DMS153 (cell line): Measurements from ENCODE around the gene TFB1M.
A peak's percentile ranks its signal among the peaks of the same experiment; 100 is the strongest.
"Not testable (repeated sequence)": the region's sequence is repeated elsewhere in the genome, so short reads cannot be mapped to it uniquely, and the experiment has no call there.

Experiments
- DNase-seq: peaks from one replicate; lab custom pipeline; 2025; lab: John Stamatoyannopoulos, UW

Gene TFB1M

DNA sequence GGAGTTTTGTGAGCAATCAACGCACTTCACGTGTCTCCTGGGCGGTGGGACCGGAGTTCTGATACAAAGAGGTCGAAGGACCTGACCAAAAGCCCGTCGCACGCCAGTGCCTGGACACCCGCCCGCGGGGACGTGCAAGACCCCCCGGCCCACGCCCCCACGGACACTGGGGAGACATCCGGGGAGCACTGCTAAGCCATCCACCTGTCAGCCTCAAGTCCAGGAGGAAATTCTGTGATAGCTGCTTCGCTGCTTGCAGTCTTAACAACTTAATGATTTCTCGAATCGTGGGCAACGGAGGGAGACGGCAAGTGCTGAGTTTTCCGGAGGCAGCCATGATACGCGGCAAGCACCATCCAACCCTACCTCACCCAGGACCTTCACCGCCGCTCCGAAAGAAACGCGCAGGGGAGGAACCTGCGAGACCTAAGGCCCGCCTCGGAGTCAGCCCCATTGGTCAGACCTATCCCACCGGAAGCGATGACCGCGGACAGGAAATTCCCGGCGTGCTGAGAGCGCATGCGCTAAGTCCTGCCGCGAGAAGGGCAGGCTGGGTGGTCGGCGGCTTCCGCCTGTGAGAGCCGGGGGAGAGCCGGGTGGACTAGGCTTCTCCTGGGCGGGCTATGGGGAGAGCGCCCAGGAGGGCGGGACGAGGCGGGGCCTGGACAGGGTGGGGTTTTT lies at the start of gene TFB1M:
TFB1M (minus strand) TSS at position 393 of the 681 bp plus-strand sequence; CDS start at position 337, 56 bp downstream.
- DNase-seq: peak; percentile 93

DNA sequence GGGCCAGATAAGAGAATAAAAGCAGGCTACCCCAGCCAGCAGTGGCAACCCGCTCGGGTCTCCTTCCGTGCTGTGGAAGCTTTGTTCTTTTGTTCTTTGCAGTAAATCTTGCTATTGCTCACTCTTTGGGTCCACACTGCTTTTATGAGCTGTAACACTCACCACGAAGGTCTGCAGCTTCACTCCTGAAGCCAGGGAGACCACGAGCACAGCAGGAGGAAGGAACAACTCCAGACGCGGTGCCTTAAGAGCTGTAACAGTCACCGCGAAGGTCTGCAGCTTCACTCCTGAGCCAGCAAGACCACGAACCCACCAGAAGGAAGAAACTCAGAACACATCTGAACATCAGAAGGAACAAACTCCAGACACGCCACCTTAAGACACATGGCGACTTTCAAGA lies 49.7 kb upstream of the TFB1M start:
- DNase-seq: not testable (repeated sequence)

DNA sequence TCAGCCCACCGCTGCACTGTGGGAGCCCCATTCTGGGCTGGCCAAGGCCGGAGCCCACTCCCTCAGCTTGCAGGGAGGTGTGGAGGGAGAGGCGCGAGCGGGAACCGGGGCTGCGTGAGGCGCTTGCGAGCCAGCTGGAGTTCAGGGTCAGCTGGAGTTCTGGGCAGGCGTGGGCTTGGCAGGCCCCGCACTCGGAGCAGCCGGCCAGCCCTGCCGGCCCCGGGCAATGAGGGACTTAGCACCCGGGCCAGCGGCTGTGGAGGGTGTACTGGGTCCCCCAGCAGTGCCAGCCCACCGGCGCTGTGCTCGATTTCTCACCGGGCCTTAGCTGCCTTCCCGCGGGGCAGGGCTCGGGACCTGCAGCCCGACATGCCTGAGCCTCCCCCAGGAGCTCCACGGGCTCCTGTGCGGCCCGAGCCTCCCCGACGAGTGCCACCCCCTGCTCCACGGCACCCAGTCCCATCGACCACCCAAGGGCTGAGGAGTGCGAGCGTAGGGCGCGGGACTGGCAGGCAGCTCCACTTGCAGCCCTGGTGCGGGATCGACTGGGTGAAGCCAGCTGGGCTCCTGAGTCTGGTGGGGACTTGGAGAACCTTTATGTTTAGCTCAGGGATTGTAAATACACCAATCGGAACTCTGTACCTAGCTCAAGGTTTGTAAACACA lies 48.8 kb upstream of the TFB1M start:
- DNase-seq: not testable (repeated sequence)

DNA sequence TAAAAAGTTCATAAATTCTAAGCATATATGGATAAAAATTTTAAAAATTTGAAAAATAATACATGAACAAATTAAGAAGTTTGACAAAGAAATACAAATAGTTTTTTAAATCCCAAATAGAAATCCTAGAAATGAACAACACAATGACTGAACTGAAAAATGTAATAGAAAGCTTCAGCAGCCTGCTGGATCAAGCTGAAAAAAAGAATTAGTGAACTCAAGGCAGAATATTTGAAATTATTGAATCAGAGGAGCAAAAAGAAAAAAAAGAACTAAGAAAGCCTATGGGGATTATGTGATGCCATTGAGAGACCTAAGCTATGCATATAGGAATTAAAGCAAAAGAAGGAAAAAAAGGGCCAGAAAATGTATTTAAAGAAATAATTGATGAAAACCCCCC lies 39.9 kb upstream of the TFB1M start:
- no peak for DNase-seq

DNA sequence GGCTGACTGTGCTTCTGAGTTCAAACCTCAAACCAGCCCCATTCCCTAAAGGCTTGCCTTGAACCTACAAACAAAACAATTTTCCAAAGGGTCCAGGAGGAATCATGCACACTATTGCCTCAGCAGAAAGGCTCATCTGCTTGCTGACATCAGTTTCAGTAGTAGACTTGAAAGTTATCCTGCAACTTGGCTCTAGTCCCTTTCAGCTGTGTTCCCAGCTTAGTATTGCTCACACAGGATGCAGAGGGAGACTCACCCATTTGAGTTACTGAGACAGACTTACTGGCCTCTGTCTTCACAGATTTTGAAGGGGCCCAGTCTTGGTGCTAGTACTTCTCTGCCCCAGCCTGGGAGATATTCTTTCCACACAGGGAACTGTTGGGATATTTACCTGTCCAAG lies 38.5 kb upstream of the TFB1M start:
- DNase-seq: no peak

DNA sequence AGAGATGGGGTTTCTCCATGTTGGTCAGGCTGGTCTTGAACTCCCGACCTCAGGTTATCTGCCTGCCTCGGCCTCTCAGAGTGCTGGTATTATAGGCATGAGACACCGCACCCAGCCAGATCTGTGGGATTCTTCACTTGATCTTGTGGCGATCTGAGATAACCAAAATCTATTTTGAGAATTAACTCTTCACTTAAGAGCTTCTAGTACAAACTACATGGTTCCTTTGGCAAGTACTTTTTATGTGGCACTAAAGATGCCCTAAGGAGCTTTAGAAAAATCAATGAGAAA lies 37.8 kb upstream of the TFB1M start:
- no peak for DNase-seq

DNA sequence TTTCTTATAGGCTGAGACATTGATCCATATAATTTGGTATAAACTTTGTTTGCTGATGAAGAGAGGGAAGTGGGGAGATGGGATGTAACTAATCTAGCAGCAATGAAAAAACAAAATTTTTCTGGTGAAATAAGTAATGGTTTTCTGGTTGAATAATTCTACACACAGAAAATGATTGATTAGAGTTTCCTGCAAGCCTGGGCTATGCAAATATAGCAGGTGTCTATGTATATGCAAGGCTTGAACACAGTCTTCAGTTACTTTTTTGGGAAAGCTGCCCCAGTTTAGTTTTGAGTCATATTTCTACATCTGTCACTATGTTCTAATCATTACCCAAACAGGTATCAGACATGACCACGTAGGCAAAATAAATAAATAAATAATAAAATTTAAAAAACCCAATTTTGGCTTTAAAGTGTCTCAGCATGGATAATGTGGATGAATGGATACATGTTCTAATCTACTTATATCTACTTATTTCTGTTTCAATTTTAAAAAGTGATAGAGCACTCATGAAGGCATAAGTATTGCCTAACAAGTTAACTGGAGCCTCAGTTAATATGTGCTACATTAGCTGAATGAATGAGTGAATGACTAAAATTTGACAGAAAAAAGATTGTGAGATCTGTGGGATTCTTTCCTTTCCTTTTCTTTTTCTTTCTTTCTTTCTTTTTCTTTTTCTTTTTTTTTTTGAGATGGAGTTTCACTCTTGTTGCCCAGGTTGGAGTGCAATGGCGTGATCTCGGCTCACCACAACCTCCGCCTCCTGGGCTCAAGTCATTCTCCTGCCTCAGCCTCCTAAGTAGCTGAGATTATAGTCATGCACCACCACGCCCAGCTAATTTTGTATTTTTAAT lies 37.2 kb upstream of the TFB1M start:
- DNase-seq: no peak

DNA sequence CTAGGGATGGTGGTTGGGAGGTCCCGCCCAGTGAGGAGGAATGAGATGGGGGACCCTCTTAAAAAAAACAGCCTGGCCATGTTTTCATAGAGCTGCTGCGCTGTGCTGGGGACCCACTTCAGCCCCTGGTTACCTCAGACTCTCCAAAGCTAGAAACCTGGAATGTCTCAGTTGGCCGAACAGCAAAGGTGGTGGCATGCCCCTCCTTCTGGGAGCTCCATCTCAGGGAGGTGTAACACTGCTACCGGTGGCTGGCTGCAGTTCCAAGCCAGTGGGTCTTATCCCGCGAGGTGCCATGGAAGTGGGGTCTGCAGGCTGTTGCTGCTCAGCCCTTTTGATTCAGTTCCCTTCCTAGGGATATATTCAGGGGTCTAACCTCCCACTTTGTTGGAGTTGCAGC lies 35.7 kb upstream of the TFB1M start:
- no peak for DNase-seq

DNA sequence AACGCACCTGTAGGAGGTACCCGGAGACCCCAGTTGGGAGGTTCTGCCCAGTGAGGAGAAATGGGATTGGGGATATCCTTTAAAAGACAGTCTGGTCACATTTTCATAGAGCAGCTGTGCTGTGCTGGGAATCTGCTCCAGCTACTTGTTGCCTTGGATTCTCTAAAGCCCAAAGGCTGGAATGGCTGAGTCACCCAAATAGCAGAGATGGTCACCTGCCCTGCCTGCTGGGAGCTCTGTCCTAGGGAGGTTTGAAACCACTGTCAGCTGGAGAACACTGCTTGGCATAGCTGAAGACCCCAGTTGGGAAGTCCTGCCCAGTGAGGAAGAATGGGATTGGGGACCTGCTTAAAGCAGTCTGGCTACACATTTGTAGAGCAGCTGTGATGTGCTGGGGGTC lies 34.8 kb upstream of the TFB1M start:
- no peak for DNase-seq

DNA sequence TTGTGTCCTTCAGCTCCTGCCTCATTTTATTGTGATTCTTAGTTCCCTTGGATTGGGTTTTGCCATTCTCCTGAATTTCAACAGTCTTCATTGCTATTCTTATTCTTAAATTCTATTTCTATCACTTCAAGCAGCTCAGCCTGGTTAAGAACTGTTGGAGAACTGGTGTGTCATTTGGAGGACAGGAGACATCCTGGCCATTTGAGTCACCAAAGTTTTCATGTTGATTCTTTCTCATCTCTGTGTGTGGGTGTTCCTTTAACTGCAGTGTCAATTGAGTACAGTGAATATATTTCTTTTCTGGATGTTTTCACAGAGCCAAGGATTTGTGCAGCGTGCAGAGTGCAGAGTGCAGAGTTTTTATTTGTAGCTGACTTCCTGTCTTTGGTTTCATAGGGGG lies 33.5 kb upstream of the TFB1M start:
- DNase-seq: no peak

DNA sequence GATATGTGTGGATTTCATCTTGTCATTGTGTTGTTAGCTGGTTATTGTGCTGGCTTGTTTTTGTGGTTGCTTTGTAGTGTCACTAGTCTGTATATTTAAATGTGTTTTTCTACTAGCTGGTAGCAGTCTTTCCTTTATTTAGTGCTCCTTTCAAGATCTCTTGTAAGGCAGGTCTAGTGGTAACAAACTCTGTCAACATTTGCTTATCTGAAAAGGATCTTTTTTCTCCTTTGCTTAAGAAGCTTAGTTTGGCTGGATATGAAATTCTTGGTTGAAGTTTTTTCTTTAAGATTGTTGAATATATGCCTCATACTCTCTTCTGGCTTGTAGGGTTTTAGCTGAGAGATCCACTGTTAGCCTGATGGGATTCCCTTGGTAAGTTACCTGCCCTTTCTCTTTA lies 32.7 kb upstream of the TFB1M start:
- no peak for DNase-seq

DNA sequence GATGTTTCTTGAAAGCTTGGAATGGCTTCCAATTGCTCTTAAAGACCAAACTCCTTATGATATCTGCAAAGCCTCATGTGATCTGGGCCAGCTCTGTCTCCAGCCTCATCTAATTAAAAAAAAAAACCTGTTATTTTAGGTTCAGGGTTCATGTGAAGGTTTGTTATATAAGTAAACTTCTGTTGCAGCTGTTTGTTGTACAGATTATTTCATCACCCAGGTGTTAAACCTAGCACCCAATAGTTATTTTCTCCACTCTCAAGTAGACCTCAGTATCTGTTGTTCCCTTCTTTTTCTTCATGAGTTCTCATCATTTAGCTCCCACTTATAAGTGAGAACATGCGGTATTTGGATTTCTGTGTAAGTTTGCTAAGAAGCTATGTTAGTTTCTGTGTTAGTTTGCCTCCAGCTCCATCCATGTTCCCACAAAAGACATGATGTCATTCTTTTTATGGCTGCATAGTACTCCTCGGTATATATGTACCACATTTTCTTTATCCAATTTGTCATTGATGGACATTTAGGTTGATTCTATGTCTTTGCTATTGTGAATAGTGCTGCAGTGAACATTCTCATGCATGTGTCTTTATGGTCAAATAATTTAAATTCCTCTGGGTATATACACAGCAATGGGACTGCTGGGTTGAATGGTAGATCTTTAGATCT lies 30.2 kb upstream of the TFB1M start:
- DNase-seq: no peak

DNA sequence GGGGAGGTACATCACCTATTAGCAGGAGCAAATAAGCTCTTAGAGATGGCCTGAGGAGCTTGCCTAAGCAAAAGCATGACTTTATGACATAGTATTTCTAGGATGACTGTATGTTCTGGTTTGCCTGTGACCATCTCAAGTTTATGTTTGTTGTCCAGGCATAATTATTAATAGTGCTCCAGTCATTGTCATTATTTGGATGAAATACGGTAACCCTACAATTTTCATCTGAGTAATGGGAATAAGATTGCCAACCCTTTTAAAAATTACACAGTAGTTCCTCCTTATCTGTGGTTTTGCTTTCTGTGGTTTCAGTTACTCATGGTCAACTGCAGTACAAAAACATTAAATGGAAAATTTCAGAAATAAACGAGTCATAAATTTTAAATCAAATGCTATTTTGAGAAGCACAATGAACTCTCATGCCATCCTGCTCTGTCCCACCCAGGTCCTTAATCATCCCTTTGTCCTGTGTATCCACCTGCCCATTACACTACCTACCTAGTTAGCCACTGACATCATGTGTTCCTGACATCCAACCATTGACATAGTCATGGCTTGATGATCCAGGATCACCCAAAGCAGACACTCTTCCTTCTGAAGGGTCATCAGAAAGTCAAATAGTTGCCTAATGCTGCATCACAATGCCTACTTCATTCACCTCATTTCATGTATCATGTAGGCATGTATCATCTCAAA lies 27.0 kb upstream of the TFB1M start:
- no peak for DNase-seq

DNA sequence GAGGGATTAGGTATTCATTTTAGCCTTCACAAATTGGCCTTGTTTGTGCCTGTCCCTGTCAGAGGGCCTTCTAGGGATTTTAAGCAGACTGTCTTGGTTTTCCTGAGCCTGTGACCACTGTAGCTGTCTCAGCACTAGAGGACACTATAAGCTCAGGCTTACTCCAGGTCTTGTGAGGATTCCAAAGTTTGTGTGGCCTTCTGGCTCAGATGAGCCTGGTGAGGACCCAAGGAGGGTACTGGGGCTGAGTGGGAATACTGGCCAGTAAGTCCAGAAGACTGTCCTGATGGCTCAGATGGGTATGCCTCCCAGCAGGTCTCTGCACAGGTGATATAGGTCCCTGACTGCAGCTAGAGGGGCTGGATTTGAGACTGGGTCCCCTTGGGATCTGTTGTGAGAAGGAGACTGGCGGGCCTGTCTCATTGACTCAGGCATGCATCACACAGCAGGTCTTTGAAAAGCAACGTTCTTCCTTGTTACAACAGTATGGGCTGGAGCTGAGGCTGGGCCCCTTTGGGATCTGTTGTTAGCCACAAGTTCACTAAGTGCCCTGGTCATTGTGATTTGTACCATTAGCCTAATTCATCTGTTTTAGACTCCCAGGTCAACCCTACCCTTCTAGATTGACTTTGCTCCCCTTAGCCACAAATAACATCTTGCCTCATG lies 26.3 kb upstream of the TFB1M start:
- no peak for DNase-seq

DNA sequence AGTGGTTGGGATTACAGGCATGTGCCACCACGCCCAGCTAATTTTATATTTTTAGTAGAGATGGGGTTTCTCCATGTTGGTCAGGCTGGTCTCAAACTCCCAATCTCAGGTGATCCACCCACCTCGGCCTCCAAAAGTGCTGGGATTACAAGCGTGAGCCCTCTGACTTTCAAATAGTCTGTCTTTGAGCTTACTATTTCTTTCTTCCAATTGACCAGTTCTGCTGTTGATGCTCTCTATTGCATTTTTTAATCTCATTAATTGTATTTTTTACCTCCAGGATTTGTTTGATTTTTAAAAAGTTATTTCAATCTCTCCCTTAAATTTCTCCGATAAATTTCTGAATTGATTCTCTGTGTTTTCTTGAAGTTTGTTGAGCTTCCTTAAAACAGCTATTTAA lies 25.6 kb upstream of the TFB1M start:
- DNase-seq: not testable (repeated sequence)

DNA sequence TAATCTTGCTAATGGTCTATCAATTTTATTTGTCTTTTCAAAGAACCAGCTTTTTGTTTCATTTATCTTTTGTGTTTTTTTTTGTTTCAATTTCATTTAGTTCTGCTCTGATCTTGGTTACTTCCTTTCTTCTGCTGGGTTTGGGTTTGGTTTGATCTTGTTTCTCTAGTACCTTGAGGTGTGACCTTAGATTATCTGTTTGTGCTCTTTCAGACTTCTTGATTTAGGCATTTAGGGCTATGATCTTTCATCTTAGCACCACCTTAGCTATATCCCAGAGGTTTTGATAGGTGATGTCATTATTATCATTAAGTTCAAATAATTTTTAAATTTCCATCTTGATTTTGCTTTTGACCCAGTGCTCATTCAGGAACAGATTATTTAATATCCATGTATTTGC lies 24.0 kb upstream of the TFB1M start:
- not testable (repeated sequence) for DNase-seq

DNA sequence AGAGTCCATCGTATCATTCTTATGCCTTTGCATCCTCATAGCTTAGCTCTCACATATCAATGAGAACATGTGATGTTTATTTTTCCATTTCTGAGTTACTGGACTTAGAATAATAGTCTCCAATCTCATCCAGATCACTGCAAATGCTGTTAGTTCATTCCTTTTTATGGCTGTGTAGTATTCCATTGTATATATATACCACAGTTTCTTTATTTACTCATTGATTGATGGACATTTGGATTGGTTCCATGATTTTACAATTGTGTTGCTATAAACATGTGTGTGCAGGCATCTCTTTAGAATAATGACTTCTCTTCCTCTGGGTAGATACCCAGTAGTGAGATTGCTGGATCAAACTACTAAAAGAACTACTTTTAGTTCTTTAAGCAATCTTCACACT lies 21.0 kb upstream of the TFB1M start:
- no peak for DNase-seq

DNA sequence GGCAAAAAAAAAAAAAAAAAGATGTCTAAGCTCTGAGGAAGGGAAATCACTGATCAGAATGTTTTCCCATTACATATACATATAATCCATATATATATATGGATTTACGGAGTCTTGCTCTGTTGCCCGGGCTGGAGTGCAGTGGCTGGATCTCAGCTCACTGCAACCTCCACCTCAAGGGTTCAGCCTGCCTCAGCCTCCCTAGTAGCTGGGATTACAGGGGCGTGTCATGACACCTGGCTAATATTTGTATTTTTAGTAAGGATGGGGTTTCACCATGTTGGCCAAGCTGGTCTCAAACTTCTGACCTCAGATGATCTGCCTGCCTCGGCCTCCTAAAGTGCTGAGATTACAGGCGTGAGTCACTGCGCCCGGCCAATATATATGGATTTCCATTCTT lies 19.8 kb upstream of the TFB1M start:
- not testable (repeated sequence) for DNase-seq

DNA sequence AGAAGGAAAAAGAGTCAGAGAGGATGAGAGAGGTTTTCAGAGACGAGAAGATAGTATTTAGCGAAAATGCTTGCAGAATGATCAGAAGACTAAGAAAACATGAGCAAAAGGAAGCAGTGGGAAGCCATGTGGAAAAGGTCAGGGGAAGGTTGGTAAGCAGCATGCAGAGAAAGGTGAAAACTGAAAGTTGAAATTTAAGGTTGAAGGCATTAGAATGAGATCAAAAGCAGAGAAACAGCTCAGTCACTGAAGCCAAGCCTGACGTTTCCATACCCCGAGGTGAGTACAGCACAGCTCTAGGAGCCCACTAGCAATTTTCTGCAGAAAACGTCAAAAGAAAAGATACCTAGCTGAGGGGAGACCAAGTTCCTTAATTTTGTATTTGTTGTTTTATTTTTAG lies 19.1 kb upstream of the TFB1M start:
- no peak for DNase-seq

DNA sequence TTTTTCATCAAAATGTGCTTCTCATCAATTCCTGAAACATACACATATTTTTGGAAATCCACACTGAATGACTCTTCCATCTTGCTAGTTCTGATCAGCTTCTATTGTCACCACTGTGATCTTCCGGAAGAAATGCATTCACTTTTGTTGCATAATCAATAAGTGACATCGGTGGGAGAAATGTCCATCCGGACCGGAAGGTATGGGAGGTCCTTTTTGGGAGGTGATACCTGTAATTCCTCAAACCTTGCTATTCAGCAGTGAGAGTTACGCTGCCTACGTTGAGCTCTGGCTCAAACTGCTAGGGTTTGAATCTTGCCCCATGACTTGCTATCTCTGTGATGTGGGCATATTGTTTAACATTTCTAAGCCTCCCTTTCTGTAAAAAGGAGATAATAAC lies 16.6 kb upstream of the TFB1M start:
- no peak for DNase-seq

DNA sequence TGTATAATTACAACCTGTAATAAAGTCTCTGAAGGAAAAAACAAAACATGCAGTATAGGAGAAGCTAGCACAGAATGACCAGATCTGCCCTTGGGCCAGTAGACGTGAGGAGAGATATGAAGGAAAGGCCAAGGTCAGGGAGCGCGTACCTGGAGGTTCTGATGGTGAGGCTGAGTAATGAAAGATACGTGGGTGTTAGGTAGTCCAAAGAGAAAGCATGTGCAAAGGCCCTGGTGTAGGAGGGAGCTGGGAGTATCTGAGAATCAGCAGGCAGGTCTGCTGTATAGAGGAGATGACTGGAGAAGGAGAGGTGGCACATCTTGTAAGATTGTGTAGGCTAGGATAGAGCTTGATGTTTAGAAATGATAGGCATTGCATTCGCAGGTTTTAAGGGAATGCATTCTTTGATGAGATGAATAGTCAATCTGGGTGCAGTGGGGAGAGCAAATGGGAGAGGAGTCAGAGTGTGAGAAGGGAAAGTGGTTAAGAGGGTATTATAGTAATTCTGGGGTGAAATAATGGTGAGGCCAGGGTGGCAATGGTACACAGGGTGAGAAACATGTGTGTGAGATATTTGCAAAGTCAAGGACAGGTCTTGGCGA lies 15.9 kb upstream of the TFB1M start:
- DNase-seq: no peak
